Psoas muscle (tissue), 8 donors: Measurements from ENCODE around the gene MAML3. TPM values are rescaled to one million over a fixed set of nuclear protein-coding genes. Genes with fewer than 3 reads are reported as not detected.

ENCODE experiments used
- ATAC-seq, 4 donors: fragments of 200-7000 bp; cut with Tn5 transposase; one replicate each; pipeline ENCODE4 v1.9.1; 2020; ENCODE audit warnings: moderate library complexity in 3 of 4, mild to moderate bottlenecking in 2 of 4
- DNase-seq, 2 donors: peaks; one replicate each; pipeline ENCODE4 v3.0.0-alpha.2; 2020
- H3K27ac ChIP-seq: fragments of 200-600 bp; one replicate; pipeline ENCODE4 v1.8.0; 2022
- H3K27me3 ChIP-seq, 3 donors: fragments of 200-600 bp in 1 of 3; one replicate each; pipeline versions ENCODE4 v1.6.1 to v1.8.0; 2013 to 2022; ENCODE audit warnings: low read length in 2 of 3, mild to moderate bottlenecking in 2 of 3, moderate library complexity in 1 of 3; ENCODE audit not compliant: insufficient read depth in 3 of 3
- H3K36me3 ChIP-seq, 2 donors: fragments of 200-600 bp in 1 of 2; one replicate each; pipeline versions ENCODE4 v1.6.1 to v1.8.0; 2013 to 2022; ENCODE audit warnings: low read depth in 1 of 2, mild to moderate bottlenecking in 1 of 2, moderate library complexity in 1 of 2; ENCODE audit not compliant: insufficient read depth in 1 of 2
- H3K4me1 ChIP-seq: fragments of 200-600 bp; one replicate; pipeline ENCODE4 v1.8.0; 2022
- H3K4me3 ChIP-seq: fragments of 200-600 bp; one replicate; pipeline ENCODE4 v1.8.0; 2022; ENCODE audit warnings: mild to moderate bottlenecking
- H3K9me3 ChIP-seq: fragments of 200-600 bp; one replicate; pipeline ENCODE4 v1.8.0; 2022
- WGBS, 3 donors: extraction: QIAGEN DNeasy Blood & Tissue Kit; methylation state at CpG; one replicate each; pipeline versions ENCODE4 v1.1.6 to v1.1.7; 2013; 5-methylcytosine and 5-hydroxymethylcytosine counted together
- intact Hi-C, 2 donors: fragments of 100-400 bp; cut with DNase I; formaldehyde crosslinking; loops; one replicate each; pipeline versions ENCODE4 v1.11.0 to v1.14.2; 2022
- polyA plus RNA-seq, 3 donors: library from polyadenylated mRNA; stranded (reverse); fragments of 200-250 nt; gene quantifications; one replicate each; pipeline ENCODE4 v1.2.3, GENCODE V29; 2013
- total RNA-seq, 4 donors: library from RNA; stranded (reverse); fragmentation: NEBNext Ultra II Directional in 2 of 4; extraction: Animal tissue kit (Norgen Biotek cat#: 25700) in 2 of 4; gene quantifications; one replicate each; pipeline versions ENCODE4 v1.2.1 to v1.2.4, GENCODE V29; 2021 to 2023
- TF ChIP-seq, protein P1 (sequence below): fragments of 200-600 bp; IDR thresholded peaks from one replicate; pipeline ENCODE4 v1.8.0; 2022; ENCODE audit warnings: antibody characterized with exemption
- donor health status: healthy with polysubstance abuse.
- donor health status: DM: no; HTN: no; CAD: no; lungs with moderate emphysema.
- donor health status: Bipolar disorder and iron deficiency.
- donor health status: healthy.
- donor health status: DM: yes; HTN: yes; CAD: no.
- donor health status: DM: no; HTN: no; CAD: no.
- donor health status: DM: no; HTN: no; CAD: no.
- donor health status: DM: yes; HTN: yes; CAD: no.

MAML3 gene
- total and polyA plus RNA-seq, 7 donors: 0.43 to 2.7 (median 0.74) TPM

DNA sequence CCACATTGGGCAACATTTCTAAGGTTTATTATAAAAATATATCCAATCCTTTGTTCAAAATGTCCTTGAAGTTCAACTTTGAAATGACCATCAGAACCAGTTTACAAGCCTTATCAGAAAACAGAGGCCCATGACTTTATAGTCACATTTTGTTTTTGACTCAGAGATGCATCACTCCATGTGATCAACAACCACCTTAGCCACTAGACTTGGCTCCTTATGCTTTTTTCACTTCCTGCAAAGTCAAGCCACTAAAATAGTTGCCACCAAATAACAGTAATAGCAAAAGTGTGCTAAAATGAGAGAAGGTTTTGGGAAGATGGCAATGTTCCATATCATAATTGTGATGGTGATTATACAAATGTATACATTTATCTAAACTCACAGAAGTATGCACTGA, 181.7 kb downstream of the MAML3 start:
- DNase-seq (no peak), ATAC-seq (no peak)
- Histone ChIP-seq H3K27ac (no peak overlapping the region), H3K4me3 (no peak overlapping the region), H3K4me1 (peaks cover 4% of the 10 kb centered on the region), H3K9me3 (no peaks in the 10 kb centered on the region), H3K36me3 (no peaks in the 10 kb centered on the region), H3K27me3 (no peaks in the 10 kb centered on the region)
- TF ChIP-seq, protein P1, sequence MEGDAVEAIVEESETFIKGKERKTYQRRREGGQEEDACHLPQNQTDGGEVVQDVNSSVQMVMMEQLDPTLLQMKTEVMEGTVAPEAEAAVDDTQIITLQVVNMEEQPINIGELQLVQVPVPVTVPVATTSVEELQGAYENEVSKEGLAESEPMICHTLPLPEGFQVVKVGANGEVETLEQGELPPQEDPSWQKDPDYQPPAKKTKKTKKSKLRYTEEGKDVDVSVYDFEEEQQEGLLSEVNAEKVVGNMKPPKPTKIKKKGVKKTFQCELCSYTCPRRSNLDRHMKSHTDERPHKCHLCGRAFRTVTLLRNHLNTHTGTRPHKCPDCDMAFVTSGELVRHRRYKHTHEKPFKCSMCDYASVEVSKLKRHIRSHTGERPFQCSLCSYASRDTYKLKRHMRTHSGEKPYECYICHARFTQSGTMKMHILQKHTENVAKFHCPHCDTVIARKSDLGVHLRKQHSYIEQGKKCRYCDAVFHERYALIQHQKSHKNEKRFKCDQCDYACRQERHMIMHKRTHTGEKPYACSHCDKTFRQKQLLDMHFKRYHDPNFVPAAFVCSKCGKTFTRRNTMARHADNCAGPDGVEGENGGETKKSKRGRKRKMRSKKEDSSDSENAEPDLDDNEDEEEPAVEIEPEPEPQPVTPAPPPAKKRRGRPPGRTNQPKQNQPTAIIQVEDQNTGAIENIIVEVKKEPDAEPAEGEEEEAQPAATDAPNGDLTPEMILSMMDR: no peak
- intact Hi-C loops: no loop called here

DNA sequence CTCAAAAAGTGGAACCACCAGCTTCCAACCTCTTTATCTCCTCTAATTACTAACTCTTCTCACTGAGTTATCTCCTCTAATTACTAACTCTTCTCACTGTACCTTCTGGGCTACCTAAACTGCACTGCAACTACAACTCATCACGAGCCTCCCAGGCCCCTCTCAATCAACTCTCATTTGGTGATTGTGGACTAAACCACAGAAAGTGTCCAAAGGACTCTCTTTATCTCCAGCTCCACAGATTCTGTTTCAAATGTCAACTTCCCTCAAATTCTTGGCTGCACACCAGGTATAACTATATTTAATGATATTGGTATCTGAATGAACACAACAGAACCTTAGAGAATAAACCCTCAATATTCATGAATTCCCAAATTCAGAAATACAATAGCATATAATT, 182.9 kb downstream of the MAML3 start:
- TF ChIP-seq, protein P1: no peak
- Histone ChIP-seq H3K27ac (no peak overlapping the region), H3K36me3 (no peaks in the 10 kb centered on the region), H3K4me1 (peaks cover 4% of the 10 kb centered on the region), H3K27me3 (no peaks in the 10 kb centered on the region), H3K9me3 (no peaks in the 10 kb centered on the region), H3K4me3 (no peak overlapping the region)
- 80 to 93% (median 88%) methylated on average over 1 of the region's 1 CpG for WGBS, 3 donors
- ATAC-seq (no peak), DNase-seq (no peak)
- intact Hi-C loops: no loop called here

DNA sequence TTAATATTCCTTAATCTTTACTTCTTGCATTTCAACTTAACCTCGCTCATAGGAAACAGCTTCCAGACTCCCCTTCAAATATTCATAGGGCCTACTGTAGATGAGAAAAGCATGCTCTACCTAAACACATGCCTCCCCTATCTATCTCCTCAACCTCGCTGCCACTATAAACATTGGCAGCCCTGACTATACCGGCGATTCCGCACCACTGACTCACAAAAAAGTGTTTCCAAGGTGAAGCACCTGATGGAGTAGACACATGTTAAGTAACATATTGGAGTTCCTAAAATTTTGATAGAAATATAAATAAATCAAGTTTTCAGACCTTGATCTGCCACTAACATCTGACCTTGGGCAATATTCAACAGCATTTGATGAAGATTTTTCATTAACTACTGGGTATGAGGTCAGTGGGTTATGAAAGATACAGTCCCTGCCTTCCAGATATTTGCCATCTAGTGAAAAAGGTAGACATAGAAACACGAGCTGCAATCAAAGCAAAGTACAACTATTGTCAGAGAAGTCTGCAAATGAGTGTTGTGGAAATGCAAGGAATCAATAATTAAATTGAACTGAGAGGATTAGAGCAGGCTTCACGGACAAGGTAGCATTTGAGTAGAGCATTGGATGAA, 184.2 kb downstream of the MAML3 start:
- TF ChIP-seq, protein P1: no peak
- DNase-seq (no peak), ATAC-seq (no peak)
- no peaks in the 10 kb centered on the region for H3K27me3 ChIP-seq
- no peaks in the 10 kb centered on the region for H3K9me3 ChIP-seq
- peaks cover 5% of the 10 kb centered on the region for H3K4me1 ChIP-seq
- H3K4me3 ChIP-seq: no peak overlapping the region
- 92 to 94% (median 92%) methylated on average over 7 of the region's 7 CpGs for WGBS, 3 donors
- intact Hi-C loops: no loop called here
- no peak overlapping the region for H3K27ac ChIP-seq
- H3K36me3 ChIP-seq: no peaks in the 10 kb centered on the region

DNA sequence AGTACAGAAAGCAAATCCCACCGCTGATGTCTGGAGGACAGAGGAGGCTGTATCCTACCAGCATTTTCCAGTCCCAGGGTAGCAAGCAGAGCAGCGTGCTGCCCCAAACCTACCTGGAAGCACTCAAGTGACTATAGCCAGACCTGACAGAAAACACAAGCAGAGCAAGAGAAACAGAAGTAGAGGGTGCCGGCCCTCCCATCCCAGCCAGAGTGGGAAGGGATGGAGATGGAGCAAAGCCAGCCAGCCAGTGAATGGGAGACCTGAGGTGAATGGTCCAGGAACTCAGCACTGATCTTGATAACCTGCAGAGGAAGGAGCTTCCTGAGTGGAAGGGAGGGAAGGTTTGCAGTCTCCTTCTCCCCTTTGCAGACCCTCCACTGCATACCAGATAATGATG, 185.2 kb downstream of the MAML3 start:
- H3K36me3 ChIP-seq: no peaks in the 10 kb centered on the region
- peaks cover 5% of the 10 kb centered on the region for H3K4me1 ChIP-seq

More for the DNA sequence above, 185.2 kb downstream of the MAML3 start:
- TF ChIP-seq, protein P1: no peak
- no peak overlapping the region for H3K4me3 ChIP-seq
- no peak overlapping the region for H3K27ac ChIP-seq
- intact Hi-C loops: no loop called here
- ATAC-seq (no peak), DNase-seq (no peak)
- no peaks in the 10 kb centered on the region for H3K27me3 ChIP-seq
- 73 to 85% (median 78%) methylated on average over 3 of the region's 3 CpGs for WGBS, 3 donors
- H3K9me3 ChIP-seq: no peaks in the 10 kb centered on the region
